Measurements from ENCODE around the gene NFX1.
"Not testable (repeated sequence)": the region's sequence is repeated elsewhere in the genome, so short reads cannot be mapped to it uniquely, and the experiment has no call there.

Gene NFX1

GRCh38 chr9:33364127-33364526 lies 73.8 kb downstream of the NFX1 start:
- no peak for DNase-seq (ENCODE audit: low read depth)

GRCh38 chr9:33364814-33365213 lies 74.5 kb downstream of the NFX1 start:
- DNase-seq (ENCODE audit: low read depth), result not testable (repeated sequence)

DNA sequence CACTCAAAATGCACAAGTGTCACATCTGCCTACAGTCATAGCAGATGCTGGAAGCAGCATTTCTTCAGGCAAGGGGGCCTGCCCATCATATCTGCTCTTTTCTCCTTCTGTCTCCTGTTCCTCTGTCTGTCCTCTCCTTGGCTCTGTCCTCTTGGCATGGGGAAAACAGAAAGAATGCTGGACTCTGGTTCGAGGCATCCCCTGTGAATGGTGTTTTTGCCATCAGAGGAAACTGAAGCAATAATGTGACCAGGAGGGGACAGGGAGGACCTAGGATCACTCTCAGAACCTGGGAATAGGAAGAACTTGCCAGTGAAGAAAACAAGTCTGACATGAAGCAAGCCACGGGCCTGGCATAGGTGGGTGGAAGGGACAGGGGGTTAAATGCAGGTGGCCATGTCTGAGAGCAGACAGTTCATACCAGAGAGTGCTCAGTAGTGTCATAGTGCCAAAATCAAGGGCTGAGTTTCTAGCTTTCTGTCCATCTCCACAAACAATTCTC lies 76.7 kb downstream of the NFX1 start:
- no peak for DNase-seq (ENCODE audit: low read depth)

DNA sequence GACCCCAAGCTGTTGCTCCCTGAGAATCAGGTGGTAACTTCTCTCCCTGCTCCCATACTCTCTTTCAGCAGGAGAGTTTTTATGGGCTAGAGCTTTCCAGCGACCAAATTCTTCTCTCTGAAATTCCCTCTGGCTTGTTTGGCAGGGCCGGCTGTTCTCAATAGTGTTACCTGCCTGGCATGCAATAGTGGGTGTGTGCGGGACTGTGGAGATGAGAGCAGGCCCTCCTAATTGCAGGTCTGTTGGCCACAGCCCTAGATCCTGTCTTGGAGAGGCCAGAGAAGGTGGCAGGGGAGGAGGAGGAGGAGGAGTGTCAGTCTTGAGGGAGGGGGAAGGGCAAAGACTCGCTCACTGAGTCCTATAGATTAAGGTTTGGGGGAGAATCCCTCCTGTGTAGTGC lies 82.6 kb downstream of the NFX1 start:
- DNase-seq (ENCODE audit: low read depth), result no peak

DNA sequence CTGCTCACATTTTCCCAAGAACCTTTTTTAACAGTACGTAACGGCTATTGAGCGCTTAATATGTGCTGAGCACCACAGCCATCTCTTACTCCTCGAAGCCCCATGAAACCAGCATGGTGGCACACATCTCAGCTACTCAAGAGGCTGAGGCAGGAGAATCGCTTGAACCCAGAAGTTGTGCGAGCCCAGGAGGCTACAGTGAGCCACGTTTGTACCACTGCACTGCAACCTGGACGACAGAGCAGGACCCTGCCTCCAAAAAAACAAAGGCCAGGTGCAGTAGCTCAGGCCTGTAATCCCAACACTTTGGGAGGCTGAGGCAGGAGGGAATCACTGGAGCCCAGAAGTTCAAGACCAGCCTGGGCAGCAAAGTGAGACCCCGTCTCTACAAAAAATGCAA lies 83.9 kb downstream of the NFX1 start:
- DNase-seq (ENCODE audit: low read depth), result no peak

GRCh38 chr9:33374634-33375237 lies 84.4 kb downstream of the NFX1 start:
- peak; percentile 84 for DNase-seq (ENCODE audit: low read depth)

DNA sequence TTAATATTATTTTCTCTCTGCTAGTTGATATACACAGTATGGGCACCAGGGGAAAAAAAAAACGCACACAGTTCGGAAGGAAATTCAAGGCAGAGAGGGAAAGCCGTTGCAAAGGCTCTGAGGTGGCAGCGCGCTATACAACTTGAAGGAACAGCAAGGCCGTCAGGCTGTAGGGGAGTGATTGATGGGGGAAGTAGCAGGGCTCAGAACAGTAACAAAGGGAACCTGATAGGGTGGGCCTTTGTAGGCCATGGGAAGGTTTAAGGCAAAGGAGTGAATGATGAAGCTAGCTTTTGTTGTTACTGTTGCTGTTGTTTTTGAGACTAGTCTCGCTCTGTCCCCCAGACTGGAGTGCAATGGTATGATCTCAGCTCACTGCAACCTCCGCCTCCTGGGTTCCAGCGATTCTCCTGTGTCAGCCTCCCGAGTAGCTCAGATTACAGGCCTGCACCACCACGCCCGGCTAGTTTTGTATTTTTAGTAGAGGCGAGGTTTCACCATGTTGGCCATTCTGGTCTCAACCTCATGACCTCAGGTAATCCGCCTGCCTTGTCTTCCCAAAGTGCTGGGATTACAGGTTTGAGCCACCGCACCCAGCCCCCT lies 85.0 kb downstream of the NFX1 start:
- DNase-seq (ENCODE audit: low read depth), result no peak

GRCh38 chr9:33375841-33376321 lies 85.6 kb downstream of the NFX1 start:
- no peak for DNase-seq (ENCODE audit: low read depth)

DNA sequence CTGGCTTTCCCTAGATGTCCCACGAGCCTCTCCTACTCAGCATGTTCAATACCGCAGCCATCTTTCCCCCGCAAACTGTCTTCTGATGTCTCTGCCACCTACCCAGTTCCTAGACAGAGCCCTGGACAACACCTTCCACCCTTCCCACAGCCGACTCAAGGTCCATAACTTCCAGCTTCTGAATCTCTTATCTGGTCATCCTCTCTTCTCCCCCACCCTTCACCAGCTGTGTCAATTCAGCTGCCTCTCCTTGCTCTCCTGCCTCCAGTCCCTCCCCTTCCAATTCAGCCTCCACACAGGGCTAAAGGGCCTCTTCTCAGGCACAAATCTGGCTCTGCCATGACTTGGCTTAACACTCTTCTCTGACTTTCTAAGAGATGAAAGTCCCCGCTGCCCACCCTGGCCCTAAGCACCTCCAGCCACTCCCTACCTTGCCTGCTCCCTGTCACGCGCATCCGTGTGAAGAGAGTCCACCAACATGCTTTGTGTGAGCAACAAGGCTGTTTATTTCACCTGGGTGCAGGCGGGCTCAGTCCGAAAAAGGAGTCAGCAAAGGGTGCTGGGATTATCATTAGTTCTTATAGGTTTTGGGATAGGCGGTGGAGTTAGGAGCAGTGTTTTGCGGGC lies 86.9 kb downstream of the NFX1 start:
- DNase-seq (ENCODE audit: low read depth), result no peak

GRCh38 chr9:33378121-33378795 lies 87.9 kb downstream of the NFX1 start:
- DNase-seq (ENCODE audit: low read depth), result no peak

DNA sequence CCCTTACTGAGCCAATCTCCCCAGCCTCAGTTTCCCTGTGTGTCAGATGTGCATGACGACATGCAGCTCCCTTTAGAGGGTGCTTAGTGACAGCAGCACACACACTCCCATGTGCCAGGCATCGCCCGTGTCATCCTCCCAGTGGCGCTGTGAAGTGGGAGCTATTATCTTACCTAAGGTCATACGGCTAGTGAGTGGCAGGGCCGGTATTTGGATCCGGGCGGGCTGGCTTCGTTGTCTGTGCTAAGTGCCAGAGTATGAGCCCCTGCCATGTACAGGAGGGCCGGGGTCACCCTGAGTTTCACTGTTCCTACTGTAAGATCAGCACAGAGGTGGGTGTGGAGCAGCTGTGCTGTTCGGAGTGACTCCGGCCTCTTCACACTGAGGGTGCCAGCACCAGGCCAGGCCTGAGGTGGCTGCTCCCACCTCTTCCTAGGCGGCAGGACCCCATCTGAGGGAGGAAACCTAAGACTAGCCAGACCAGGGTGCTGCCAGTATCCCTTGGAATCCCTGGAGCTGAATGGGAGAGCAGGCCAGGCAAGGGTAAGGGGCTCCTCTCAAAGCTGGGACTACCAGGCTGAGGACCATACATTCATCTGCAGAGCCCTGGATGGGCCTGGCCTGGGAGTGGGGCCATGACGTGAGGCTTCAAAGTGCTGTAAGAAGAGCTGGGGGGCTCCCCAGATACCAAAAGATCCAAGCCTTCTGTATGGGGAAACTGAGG lies 89.5 kb downstream of the NFX1 start:
- no peak for DNase-seq (ENCODE audit: low read depth)

GRCh38 chr9:33380390-33381094 lies 90.2 kb downstream of the NFX1 start:
- peak; percentile 15 for DNase-seq (ENCODE audit: low read depth)

GRCh38 chr9:33381231-33381791 lies 91.0 kb downstream of the NFX1 start:
- DNase-seq (ENCODE audit: low read depth), result peak; percentile 23

DNA sequence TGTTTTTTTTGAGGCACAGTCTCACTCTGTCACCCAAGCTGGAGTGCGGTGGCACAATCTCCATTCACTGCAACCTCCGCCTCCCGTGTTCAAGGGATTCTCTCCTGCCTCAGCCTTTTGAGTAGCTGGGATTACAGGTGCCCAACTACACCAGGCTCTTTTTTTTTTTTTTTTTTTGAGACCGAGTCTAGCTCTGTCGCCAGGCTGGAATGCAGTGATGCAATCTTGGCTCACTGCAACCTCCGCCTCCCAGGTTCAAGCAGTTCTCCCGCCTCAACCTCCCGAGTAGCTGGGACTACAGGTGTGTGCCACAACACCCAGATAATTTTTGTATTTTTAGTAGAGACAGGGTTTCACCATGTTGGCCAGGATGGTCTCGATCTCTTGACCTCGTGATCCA lies 92.1 kb downstream of the NFX1 start:
- DNase-seq (ENCODE audit: low read depth), result not testable (repeated sequence)

DNA sequence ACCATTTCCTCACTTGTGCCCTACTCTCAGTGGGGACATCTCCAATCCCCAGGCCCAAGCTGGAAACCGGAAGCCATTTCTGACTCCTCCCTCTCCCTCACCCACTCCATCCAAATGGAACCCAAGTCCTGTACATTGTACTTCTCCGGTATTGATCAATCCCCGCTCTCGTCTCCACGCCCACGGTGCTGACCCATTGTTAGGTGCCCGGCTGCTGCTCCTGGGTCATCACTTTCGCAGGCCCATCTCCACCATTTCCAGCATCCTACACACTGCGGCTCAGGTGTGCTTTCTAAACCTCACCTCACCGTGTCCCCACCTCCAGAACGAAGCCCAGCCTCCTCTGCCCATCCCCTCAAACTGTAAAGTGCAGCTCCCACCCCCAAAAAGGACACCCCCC lies 93.1 kb downstream of the NFX1 start:
- not testable (repeated sequence) for DNase-seq (ENCODE audit: low read depth)

DNA sequence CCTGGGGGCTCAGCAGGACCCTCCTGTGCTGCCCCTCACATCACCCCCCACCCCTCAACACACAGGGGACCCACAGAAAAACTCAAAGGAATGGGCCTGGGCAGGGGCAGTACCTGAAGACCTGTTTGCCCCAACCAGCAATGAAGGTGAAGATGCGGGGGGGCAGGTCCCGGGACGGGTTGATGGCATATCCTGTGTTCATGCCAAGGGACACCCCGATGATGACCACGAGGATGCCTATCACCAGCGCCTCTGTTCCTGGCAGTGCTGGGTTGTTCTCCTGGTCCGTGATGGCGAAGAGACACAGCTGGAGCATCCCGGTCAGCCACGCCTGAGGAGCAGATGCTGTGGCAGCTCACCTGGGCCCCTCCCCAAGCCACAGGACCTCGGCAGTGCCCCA lies 95.2 kb downstream of the NFX1 start:
- not testable (repeated sequence) for DNase-seq (ENCODE audit: low read depth)

DNA sequence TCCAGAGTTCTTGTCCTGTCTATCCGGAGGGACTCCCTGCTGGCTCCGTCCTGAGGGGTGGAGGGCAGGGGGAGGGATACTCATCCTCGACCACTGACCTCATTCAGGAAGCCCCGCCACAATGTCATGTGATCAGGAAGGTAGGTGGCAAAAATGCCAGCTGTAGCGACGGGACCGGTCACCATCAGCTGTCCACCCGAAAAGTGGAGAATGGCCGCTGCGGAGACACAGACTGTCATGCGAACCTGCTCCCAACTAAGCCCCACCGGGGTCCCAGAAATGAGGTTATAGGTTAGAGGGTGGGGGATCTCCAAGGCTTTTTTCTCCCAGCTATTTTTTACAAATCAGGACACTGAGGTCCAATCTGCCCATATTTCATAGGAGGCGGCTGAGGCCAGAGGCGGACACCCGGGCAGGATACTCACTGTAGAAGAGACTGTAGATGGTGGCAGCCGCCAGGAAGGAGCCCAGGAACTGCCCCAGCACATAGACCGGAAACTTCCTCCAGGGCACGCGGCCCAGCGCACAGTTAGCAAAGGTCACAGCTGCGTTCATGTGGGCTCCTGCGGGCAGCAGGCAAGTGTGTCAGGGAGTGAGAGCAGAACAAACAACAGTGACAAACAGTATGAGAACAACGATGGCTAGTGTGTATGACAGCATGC lies 95.8 kb downstream of the NFX1 start:
- not testable (repeated sequence) for DNase-seq (ENCODE audit: low read depth)

DNA sequence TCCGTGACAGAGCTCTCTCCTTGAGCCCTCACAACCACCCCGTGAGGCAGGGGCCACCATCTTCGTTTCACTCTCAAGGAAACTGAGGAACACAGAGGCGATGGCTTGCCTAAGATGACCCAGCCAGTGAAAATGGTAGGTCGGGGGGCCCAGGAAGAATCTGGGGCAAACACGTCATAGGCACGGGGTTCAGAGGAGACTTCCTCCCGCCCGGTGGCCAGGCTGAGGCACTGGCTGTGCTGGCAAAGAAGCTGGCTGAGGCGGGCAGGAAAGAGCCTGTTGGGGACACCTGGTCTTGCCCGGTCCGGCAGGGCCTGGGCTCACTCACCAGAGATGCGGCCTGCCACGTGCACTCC lies 96.3 kb downstream of the NFX1 start:
- DNase-seq (ENCODE audit: low read depth), result not testable (repeated sequence)

- DNase-seq (ENCODE audit: low read depth), result not testable (repeated sequence)
These were observed 96.7 kb downstream of the NFX1 start for GRCh38 chr9:33386998-33387397.

DNA sequence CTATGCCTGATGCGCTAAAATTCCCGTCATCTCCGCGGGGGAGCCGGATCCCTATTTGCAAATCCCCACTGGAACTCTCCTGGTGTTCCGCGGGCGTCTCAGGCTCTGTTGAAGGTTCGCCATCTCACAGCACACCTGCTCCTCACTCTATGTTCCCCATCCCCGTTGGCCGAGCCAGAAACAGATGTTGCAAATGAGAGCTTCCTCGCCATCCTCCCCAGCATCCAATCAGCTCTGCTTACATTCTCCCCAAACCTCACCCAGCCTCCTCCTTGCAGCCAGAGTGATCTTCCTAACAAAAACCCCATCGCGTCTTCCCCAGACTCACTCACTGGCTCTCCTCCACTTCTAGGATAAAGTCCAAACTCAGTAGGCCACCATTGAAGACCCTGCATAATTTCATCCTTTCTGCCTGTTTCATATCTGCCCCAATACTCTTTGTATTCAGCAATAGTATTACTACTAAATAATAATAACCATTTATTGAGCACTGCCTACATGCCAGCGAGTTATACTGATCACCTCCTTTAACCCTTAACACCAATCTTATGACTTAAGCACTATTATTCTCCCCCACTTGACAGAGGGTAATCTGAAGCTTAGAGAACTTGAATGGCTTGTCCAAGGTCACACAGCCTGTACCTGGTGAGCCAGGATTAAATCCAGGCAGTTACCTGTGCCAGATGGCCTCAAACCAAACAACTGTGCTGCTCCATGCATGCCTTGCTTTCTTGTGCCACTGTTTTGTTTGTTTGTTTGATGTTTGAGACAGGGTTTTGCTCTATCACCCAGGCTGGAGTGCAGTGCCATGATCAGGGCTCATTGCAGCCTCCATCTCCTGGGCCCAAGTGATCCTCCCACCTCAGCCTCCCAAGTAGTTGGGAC lies 98.0 kb downstream of the NFX1 start:
- DNase-seq (ENCODE audit: low read depth), result no peak
